ENCODE results near the gene PEX11G.

The PEX11G gene

GRCh38 chr19:7469669-7470285 is 19.1 kb downstream of the PEX11G start:
- in situ Hi-C loops (cut with MboI; ENCODE audit: low sequenced_read_pairs, unreplicated experiment), result no loop called here
- no peak for DNase-seq (ENCODE audit: low spot score)
- no peak for TF ChIP-seq CTCF (IDR thresholded peaks at IDR 0.05; ENCODE audit: borderline replicate concordance, control extremely low read depth, extremely low read depth, insufficient read depth, missing control alignments)

- in situ Hi-C loops (cut with MboI; ENCODE audit: low sequenced_read_pairs, unreplicated experiment), result no loop called here
- TF ChIP-seq CTCF (IDR thresholded peaks at IDR 0.05; ENCODE audit: borderline replicate concordance, control extremely low read depth, extremely low read depth, insufficient read depth, missing control alignments), result no peak
- DNase-seq (ENCODE audit: low spot score), result no peak
Measured at GRCh38 chr19:7468840-7469239, 20.0 kb downstream of the PEX11G start.

- in situ Hi-C loops (cut with MboI; ENCODE audit: low sequenced_read_pairs, unreplicated experiment), result no loop called here
- DNase-seq (ENCODE audit: low spot score), result no peak
- TF ChIP-seq CTCF (IDR thresholded peaks at IDR 0.05; ENCODE audit: borderline replicate concordance, control extremely low read depth, extremely low read depth, insufficient read depth, missing control alignments), result no peak
Measured at GRCh38 chr19:7467009-7467989, 21.5 kb downstream of the PEX11G start.

GRCh38 chr19:7463575-7463974 is 25.3 kb downstream of the PEX11G start:
- in situ Hi-C loops (cut with MboI; ENCODE audit: low sequenced_read_pairs, unreplicated experiment), result no loop called here
- no peak for DNase-seq (ENCODE audit: low spot score)
- TF ChIP-seq CTCF (IDR thresholded peaks at IDR 0.05; ENCODE audit: borderline replicate concordance, control extremely low read depth, extremely low read depth, insufficient read depth, missing control alignments), result no peak

- in situ Hi-C loops (cut with MboI; ENCODE audit: low sequenced_read_pairs, unreplicated experiment), result no loop called here
- no peak for TF ChIP-seq CTCF (IDR thresholded peaks at IDR 0.05; ENCODE audit: borderline replicate concordance, control extremely low read depth, extremely low read depth, insufficient read depth, missing control alignments)
- no peak for DNase-seq (ENCODE audit: low spot score)
Measured at GRCh38 chr19:7461841-7462629, 26.8 kb downstream of the PEX11G start.

GRCh38 chr19:7460562-7460966 is 28.3 kb downstream of the PEX11G start:
- in situ Hi-C loops (cut with MboI; ENCODE audit: low sequenced_read_pairs, unreplicated experiment), result no loop called here
- TF ChIP-seq CTCF (IDR thresholded peaks at IDR 0.05; ENCODE audit: borderline replicate concordance, control extremely low read depth, extremely low read depth, insufficient read depth, missing control alignments), result no peak
- DNase-seq (ENCODE audit: low spot score), result no peak
